GM18505 (cell line): ENCODE measurements around the gene SLC4A3.
A peak's percentile ranks its signal among the peaks of the same experiment; 100 is the strongest.
"Not testable (repeated sequence)": the region's sequence is repeated elsewhere in the genome, so short reads cannot be mapped to it uniquely, and the experiment has no call there.

Source experiments
- ATAC-seq: cut with Tn5 transposase; IDR thresholded peaks from one replicate; pipeline ENCODE4 v1.9.1; 2021; ENCODE audit not compliant: unreplicated experiment
- POLR2A ChIP-seq: IDR thresholded peaks from 4 replicates; pipeline ENCODE4 v1.6.1; 2011; ENCODE audit warnings: borderline replicate concordance; ENCODE audit not compliant: insufficient read depth, insufficient read length; ENCODE audit errors: extremely low read depth

SLC4A3 gene

DNA sequence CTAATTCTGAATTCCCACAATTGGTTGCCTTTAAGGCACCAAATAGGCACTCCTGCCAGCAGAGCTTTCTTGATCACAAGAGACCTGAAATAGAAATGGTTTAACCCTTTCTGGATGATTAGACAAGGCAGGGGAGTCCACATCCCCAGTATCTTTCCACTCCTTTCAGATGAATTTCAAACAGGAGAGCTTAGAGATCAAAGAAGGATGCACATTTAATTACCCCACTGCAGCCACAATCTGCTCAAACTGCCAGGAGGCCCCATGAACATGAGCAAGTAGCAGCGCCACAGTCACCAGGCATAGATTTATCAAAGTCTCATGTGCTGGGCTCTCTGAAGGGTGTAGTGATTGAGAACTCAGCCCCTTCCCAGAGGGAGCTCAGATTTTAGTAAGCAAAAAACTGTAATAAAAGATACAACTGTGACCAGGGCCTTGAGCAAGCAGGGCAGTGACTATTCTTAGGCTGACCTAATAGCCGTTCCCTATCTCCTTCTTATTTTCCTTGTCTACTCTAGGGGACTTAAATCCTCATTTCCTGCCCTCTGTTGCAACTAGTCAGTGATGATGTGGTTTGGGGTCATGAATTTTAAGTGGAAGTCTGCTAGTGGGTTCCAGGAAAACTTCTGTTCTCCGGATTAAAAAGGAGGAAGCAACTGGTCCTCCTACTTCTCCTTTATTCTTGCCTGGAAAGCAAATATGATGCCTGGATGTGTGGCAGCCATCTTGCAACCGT lies 53.7 kb downstream of the SLC4A3 start:
- no peak for TF ChIP-seq POLR2A
- ATAC-seq = no peak

GRCh38 chr2:219681694-219682300 lies 54.4 kb downstream of the SLC4A3 start:
- no peak for TF ChIP-seq POLR2A
- ATAC-seq = no peak

- not testable (repeated sequence) for ATAC-seq
These were observed 56.0 kb downstream of the SLC4A3 start for GRCh38 chr2:219683474-219683873.

- peak; percentile 59 for TF ChIP-seq POLR2A
- peak; percentile 96 for ATAC-seq
These were observed 57.6 kb downstream of the SLC4A3 start for GRCh38 chr2:219684721-219685689.

- TF ChIP-seq POLR2A = no peak
- no peak for ATAC-seq
These were observed 59.8 kb downstream of the SLC4A3 start for GRCh38 chr2:219687272-219687671.

GRCh38 chr2:219687882-219688559 lies 60.6 kb downstream of the SLC4A3 start:
- no peak for ATAC-seq
- no peak for TF ChIP-seq POLR2A

GRCh38 chr2:219688560-219689445 lies 61.4 kb downstream of the SLC4A3 start:
- no peak for ATAC-seq
- no peak for TF ChIP-seq POLR2A

GRCh38 chr2:219689676-219690628 lies 62.5 kb downstream of the SLC4A3 start:
- ATAC-seq = no peak
- TF ChIP-seq POLR2A = no peak

DNA sequence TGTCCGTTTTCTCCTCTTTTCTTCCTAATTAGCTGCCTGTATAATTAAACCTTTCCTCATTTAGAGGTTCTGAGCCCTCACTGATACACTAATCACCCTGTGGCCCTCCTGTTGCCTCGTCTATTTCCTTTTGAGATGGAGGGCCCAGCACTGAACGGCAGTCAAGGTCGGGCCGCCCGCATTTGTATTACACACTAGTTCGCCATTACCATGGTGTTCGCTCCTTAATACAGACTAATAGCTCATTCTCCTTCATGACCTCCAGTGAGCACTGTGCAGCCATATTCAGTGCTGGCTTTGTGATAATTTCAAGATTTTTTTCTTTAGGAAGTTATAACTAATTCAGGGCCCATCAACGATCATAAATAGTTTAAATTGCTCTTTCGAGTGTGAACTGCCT lies 64.1 kb downstream of the SLC4A3 start:
- no peak for TF ChIP-seq POLR2A
- no peak for ATAC-seq
